IgD-negative memory B cell (primary cell): ENCODE measurements around the gene PMEL. TPM values are rescaled to one million over a fixed set of nuclear protein-coding genes. Genes with fewer than 3 reads are reported as not detected.

Experiments
- polyA plus RNA-seq: library from polyadenylated mRNA; unstranded; fragments of 300-500 nt; fragmentation: Illumina TruSeq; gene quantifications from one replicate; pipeline ENCODE4 v1.2.3, GENCODE V29; 2021

PMEL gene
- polyA plus RNA-seq, 1 donor from 2014 or later = 1.1 TPM

Other genes starting within 250 kb of the PMEL start
- 174 TPM for gene BLOC1S1, start 250.0 kb downstream of the PMEL start, polyA plus RNA-seq
- gene RDH5, start 245.6 kb downstream of the PMEL start, polyA plus RNA-seq = 2.2 TPM
- gene CD63, start 237.0 kb downstream of the PMEL start, polyA plus RNA-seq = 171 TPM
- 1.1 TPM for gene GDF11, start 222.9 kb downstream of the PMEL start, polyA plus RNA-seq
- 94.2 TPM for gene SARNP, start 148.3 kb downstream of the PMEL start, polyA plus RNA-seq
- gene ORMDL2, start 148.0 kb downstream of the PMEL start, polyA plus RNA-seq = 97.5 TPM
- gene DNAJC14, start 136.5 kb downstream of the PMEL start, polyA plus RNA-seq = 35.9 TPM
- gene MMP19, start 123.1 kb downstream of the PMEL start, polyA plus RNA-seq = not detected
- gene PYM1, start 38.1 kb downstream of the PMEL start, polyA plus RNA-seq = 76.5 TPM
- 114 TPM for gene DGKA, start 34.9 kb downstream of the PMEL start, polyA plus RNA-seq
- gene CDK2, start 788 bp upstream of the PMEL start, polyA plus RNA-seq = 8.9 TPM
- gene RAB5B, start 8.0 kb upstream of the PMEL start, polyA plus RNA-seq = 54.7 TPM
- 1.3 TPM for gene SUOX, start 31.2 kb upstream of the PMEL start, polyA plus RNA-seq
- gene IKZF4, start 55.0 kb upstream of the PMEL start, polyA plus RNA-seq = 0.35 TPM
- gene RPS26, start 75.9 kb upstream of the PMEL start, polyA plus RNA-seq = 1,297 TPM
- 0.83 TPM for gene ERBB3, start 114.1 kb upstream of the PMEL start, polyA plus RNA-seq
- 112 TPM for gene PA2G4, start 138.5 kb upstream of the PMEL start, polyA plus RNA-seq
- 8,874 TPM for gene RPL41, start 150.6 kb upstream of the PMEL start, polyA plus RNA-seq
- 2.9 TPM for gene ZC3H10, start 152.2 kb upstream of the PMEL start, polyA plus RNA-seq
- gene ESYT1, start 162.2 kb upstream of the PMEL start, polyA plus RNA-seq = 156 TPM
- gene MYL6B, start 186.5 kb upstream of the PMEL start, polyA plus RNA-seq = 25.2 TPM
- 1,656 TPM for gene MYL6, start 192.3 kb upstream of the PMEL start, polyA plus RNA-seq
- gene SMARCC2, start 223.4 kb upstream of the PMEL start, polyA plus RNA-seq = 81.9 TPM